Fibroblast of peridontal ligament (primary cell): ENCODE results near the gene IGSF9B.

ENCODE experiments used
- DNase-seq: peaks from one replicate; pipeline ENCODE4 v3.0.0-alpha.2; 2010; ENCODE audit errors: extremely low read depth

IGSF9B gene

DNA sequence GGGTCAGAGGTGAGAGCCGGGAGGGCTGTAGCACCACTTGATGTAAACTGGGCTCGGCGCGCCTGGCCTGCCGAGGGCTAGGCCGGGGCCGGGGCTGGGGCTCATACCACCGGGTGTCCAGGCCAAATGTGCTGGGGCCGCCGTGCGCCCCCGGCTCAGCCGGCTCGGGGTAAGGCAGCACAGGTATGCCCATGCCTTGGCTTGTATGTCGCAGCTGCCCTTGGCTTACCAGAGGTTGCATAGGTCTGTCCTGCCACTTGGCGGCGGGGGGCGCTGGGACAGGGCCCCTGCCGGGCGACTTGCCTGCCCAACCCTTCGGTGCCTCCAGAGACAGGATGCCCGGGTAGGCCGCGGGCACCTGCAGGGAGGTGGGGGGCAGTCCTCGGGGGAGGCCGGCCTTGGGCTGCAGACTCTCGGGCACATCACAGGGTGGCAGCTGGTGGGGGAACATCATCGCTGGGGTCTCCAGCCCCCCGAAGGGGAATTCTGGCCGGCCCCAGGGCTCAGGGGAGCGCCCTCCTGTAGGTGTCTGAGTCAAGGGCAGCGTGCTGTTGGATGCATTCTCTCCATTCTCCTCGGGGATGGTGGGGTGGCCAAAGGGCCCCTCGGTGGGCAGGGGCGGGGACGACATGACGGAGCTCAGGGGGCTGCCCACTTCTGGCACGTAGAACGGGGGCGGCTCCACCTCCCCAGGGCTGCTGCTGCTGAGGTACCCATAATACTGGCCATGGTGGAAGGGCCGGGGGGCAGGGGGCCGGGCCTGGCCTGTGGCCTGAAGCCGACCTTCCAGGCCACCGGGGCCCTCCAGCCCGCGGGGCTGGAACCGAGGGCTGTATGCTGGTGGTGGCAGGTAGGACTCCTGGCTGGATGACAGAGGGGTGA lies 36.4 kb downstream of the IGSF9B start:
- DNase-seq, result no peak

DNA sequence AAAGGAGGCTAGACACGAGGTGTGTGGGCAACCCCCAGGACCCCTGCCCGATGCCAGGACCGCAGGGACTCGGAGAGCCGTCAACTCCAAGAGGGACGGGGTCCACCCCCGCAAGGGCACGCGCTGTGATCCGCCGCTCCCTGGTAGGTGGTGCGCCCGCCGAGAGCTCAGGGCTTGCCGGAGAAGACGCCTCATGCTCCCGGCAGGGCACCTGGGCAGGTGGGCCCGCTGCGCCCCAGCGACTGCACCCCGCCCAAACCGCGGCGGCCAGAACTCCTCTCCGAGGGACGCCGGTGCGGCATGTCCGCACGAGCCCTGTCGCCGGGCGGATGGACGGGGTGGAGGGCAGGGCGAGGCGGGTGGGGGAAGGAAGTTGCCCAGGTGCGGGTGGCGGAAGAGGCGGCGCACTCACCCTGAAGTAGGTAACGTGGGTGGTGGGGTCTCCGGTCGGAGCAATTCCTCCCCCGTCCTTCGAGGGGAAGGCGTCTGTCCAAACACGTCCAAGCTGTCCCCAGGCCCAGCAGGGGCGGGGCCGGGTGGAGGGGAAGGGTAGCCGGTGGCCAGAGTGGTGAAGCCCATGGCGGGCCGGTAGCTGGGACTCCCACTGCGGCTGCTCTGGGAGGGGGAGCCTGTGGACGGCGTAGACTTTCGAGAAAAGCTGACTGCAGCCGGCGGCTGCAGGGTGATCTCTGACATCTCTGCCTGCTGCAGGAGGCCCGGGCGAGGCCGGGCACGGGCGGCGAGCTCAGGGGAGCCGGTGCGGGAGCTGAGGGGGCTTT lies 37.2 kb downstream of the IGSF9B start:
- DNase-seq, result no peak

DNA sequence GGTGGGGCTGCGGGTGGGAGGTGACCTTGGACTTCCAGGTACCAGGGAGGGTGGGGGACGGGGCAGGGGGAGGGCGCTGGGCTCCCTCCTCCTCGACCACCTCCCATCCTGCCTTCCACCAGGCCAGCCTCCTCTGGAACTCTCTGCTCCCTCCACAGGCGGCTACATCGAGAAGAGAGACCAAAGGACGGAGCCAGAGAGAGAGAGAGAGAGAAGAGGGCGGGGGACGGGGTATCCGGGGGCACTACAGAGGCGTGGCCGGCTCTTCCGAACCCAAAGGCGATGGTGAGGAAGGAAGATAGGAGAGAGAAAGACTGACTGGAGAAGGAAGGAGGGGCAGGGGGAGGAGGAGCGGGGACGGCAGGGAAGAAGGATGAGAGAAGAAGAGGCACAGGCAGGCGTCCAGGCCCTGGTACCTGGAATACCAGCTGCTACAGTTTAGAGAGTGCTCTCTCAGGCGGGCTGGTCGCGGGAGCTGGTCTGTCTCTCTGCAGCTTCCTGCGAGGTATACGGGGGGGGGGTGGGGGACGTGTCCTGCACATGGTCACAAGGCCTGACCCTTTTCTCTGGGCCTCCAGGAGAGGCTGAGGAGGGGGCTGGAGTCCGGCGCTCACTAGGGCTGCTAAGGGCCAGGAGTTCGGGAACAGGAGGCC lies 38.0 kb downstream of the IGSF9B start:
- DNase-seq, result no peak

- no peak for DNase-seq
Measured at GRCh38 chr11:133917921-133918607, 38.7 kb downstream of the IGSF9B start.

GRCh38 chr11:133916784-133917440 lies 39.9 kb downstream of the IGSF9B start:
- no peak for DNase-seq

DNA sequence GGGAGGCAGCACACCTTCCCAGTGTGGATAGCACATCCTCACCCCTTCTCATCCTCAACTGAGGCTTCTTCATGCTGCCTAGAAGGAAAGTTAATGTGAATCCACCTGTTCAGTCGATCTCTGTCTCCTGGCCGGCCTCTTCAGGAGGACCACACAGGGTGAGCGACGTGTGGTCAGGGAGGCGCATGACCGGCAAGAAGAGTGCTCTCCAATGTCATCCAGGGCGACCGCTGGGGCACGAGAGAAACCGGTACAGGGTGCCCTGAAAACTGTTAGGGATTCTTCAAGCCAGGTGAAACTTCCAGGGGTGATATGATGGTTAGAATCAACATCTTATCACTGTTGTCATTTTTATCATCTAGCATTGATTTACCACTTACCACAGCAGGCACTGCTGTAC lies 43.0 kb downstream of the IGSF9B start:
- DNase-seq, result no peak

- DNase-seq, result no peak
Measured at GRCh38 chr11:133911171-133911570, 45.6 kb downstream of the IGSF9B start.

DNA sequence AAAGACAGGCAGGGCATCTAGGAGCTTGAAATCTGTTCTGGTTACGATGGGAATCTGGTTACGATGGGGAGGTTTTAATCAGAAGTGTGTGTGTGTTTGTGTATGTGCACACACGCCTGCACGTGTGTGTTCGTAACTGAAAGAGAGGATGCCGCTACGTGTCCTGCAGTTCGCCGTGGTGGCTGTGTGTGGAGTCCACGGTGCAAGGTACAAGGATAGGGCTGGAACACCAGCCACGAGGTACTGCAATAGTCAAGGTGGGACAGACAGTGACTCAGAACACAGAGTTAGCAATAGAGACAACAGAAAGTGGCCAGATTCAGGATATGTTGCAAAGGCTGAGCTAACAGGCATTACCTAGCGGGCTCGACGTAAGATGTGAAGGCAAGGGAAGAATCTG lies 46.7 kb downstream of the IGSF9B start:
- no peak for DNase-seq

- DNase-seq, result no peak
Measured at GRCh38 chr11:133908827-133909226, 47.9 kb downstream of the IGSF9B start.

DNA sequence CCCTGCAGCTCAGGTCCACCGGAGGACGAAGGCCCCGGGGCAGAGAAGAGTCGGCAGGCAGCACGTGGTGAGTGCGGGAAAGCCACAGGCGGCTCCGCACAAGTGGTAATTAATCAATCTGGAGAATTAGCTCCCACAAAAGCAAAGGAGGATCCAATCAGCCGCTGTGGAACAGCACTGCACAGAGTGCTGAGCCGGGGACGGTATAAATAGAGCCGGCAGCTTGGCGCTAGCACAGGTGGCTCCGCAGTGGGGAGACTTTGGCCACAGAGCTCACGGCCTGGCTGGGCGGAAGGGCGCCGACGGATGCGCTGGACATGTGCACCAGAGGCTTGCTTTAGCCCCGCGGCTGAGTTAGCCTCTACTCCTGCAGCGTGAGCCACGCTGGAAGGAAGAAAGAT lies 48.9 kb downstream of the IGSF9B start:
- no peak for DNase-seq

DNA sequence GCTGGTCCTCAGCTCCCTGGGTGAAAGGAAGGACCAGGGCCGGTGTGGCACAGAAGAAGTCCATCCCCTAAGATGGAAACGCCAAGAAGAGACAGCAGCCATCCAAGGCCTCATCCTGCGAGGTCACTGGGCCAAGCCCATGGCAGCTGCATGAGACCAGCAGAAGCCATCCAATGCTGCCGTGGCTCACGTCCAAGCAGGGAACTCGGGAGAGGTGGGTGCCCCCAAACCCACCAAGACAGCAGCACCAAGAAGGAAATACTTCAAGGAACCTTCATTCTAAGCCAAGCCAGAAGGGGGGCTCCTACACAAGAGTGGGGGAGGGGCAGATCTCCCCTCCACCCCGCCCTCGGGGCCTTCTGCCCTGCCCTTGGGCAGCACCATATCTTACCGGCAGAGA lies 49.6 kb downstream of the IGSF9B start:
- DNase-seq, result no peak

DNA sequence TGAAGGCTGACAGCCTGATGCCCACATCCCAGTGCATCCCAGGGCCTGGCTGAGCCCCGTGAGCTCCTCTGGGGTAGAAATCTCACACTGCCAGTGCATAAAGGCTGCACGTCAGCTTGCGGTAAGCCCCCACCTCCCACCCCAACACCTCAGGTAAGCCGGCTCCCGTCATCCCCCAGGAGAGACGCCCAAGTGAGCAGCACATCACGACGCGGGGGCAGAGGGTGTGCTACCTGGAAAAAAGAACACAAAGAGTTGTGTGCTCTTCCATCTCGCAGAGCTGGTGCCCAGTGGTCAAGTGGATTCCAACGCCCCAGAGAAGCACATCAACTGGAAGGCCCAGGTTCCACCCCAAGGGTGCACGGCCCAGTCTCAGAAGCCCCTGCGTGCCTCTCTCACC lies 50.0 kb downstream of the IGSF9B start:
- DNase-seq, result no peak

- no peak for DNase-seq
Measured at GRCh38 chr11:133906241-133906640, 50.5 kb downstream of the IGSF9B start.

- DNase-seq, result no peak
Measured at GRCh38 chr11:133905677-133906156, 51.1 kb downstream of the IGSF9B start.

DNA sequence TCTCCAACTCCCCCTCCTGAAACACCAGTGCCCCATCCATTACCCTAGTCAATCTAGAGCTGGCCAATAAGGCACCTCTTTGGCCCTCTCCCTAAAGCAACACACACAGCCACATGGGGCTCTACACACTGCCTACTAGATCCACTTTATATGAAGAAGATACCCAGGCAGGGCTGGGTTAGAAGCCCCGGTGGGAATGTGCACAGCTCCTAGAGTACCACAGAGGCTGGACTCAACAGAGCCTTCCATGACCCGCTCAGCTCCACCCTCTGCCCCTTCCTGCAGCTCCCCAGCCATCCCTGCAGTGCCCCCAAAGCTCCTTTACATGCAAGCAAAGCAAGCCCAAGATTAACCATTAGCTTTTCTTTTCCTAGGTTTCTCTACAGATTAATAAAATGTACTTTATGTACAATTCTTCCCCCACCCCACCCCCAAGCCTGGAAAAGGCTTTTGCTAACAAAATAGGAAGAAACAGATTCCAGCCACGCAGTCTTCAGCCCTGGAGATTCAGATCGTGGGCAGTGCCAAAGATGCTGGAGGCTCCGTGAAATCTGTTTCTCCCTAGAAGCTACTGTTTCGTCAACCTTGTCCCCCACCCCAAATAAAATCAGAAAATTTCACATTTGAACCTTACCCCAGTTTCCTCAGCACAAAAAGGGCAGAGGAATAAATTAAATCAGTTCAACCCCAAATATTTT lies 51.8 kb downstream of the IGSF9B start:
- no peak for DNase-seq

GRCh38 chr11:133903875-133904817 lies 52.6 kb downstream of the IGSF9B start:
- DNase-seq, result no peak

DNA sequence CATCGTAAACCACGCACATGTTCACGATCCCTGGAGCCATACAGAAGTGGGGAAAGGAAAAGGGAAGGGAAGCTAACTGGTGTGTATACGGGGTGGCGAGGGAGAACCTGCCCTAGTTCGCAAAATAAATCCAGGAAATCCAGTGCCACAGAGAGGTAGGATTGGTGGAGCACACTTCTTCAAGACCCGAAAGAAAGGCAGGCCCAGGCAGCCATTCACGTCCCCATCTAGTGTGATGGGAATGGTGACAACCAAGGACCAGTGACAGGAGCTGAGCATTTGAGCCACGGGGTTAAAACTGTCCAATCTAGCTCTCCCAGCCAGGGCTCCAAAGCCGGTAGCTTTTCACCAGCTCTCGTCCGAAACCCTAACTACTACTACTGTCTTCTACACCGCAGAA lies 53.7 kb downstream of the IGSF9B start:
- DNase-seq, result no peak

DNA sequence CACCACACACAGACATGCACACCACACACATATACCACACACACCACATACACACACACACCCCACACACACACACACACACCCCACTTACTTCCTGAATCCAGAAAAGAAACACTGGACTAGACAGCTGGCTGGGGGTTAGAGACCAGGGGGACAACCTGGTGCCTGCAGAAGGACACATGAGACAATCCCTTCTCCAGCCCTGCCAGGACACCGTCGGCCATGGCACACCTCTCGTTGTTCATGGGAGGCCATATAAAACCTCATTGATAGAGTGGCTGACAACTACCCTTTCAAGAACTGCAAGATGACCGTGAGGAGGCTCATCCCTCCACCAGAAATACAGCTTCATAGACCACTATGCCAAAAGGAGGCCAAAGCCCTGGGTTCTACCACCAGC lies 54.3 kb downstream of the IGSF9B start:
- no peak for DNase-seq

DNA sequence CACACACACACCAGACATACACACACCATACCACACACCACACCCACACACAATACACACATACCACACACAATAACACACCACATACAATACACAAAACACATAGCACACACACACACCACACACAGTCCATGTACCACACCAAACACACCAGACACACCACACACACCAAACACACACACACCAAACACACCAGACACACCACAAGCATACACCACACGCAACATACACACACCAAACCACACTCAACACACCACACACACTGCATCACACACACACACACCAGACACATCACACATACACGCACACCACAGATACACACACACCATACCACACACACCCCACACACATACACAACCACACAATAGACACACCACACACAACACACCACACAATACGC lies 54.8 kb downstream of the IGSF9B start:
- no peak for DNase-seq

DNA sequence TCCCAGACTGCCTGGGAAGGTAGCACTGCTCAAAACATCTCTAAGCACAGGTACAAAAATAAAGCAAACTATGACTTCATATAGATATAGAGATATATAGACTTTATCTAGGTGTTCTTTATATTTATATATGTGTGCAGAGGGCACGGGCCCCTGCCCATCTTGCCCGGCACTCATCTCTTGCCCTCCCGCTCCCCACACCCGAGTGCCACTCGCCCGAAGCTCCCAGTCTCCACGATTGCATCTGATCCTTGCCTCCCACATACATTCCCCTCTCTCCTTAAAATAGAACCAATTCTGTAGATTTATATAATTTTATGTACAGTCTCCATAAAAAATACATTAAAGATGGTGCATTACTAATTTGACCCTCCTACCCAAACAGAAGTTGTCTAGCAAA lies 55.5 kb downstream of the IGSF9B start:
- DNase-seq, result no peak
